ENCODE data around the gene TAB2. TPM values are rescaled to one million over a fixed set of nuclear protein-coding genes. Genes with fewer than 3 reads are reported as not detected.
A peak's percentile ranks its signal among the peaks of the same experiment; 100 is the strongest.

TAB2 gene
- total RNA-seq, 1 experiment from 2014 or later = 45.8 TPM

DNA sequence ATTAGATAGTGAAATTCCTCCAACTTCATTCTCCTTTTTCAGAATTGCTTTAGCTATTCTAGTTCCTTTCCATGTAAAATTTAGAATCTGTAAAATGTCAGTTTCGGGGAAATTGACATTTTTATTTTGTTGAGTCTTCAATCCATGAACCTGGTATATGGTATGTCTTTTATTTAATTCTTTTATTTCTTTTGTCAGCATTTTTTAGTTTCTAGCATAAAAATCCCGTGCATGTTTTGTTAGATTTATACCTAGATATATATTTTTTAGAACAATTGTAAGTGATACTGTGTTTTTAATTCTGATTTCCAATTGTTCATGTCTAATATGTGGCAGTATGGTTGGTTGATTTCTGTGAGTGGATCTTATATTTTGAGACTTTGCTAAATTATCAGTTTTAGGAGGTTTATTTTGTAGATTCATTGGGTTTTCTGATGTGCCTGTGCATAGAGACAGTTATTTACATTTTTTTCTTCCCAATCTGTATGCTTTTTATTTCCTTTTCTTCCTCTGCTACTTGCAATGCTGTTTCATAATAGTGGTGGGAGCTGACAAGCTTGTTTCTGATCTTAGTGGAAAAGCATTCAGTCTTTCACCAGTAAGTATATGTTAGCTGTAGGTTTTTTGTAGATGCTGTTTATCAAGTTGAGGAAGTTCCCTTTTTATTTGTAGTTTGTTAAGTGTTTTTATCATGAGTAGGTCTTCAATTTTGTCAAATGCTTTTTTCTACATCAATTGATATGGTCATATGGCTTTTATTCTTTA is 13.7 kb downstream of the TAB2 start:
- ChIA-PET POLR2A (ENCODE audit: unreplicated experiment) (no interaction called here), CTCF (no interaction called here)
- H3K4me1 ChIP-seq (replicated peaks; ENCODE audit: insufficient read depth) = peaks cover 56% of the 10 kb centered on the region
- H3K36me3 ChIP-seq (ENCODE audit: low read depth) = 0 out of 2 replicates have a peak, but pooled peaks cover 3% of the 10 kb centered on the region
- no peak overlapping the region for H2AFZ ChIP-seq
- H3K9me3 ChIP-seq (ENCODE audit: insufficient read depth, low read depth) = no peaks in the 10 kb centered on the region; the same call in 1 of the 2 replicates
- TF ChIP-seq, protein P1, sequence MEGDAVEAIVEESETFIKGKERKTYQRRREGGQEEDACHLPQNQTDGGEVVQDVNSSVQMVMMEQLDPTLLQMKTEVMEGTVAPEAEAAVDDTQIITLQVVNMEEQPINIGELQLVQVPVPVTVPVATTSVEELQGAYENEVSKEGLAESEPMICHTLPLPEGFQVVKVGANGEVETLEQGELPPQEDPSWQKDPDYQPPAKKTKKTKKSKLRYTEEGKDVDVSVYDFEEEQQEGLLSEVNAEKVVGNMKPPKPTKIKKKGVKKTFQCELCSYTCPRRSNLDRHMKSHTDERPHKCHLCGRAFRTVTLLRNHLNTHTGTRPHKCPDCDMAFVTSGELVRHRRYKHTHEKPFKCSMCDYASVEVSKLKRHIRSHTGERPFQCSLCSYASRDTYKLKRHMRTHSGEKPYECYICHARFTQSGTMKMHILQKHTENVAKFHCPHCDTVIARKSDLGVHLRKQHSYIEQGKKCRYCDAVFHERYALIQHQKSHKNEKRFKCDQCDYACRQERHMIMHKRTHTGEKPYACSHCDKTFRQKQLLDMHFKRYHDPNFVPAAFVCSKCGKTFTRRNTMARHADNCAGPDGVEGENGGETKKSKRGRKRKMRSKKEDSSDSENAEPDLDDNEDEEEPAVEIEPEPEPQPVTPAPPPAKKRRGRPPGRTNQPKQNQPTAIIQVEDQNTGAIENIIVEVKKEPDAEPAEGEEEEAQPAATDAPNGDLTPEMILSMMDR (conservative IDR thresholded peaks at IDR 0.05) = no peak
- no peak for TF ChIP-seq EZH2 (IDR thresholded peaks at IDR 0.05; ENCODE audit: low read depth)
- H3K79me2 ChIP-seq (ENCODE audit: low read depth) = peaks cover 100% of the 10 kb centered on the region
- no peaks in the 10 kb centered on the region for H3K27me3 ChIP-seq (ENCODE audit: insufficient read depth, low read depth)
- peak overlapping the region; percentile 18 for H3K4me2 ChIP-seq
- H3K4me3 ChIP-seq = no peak overlapping the region
- peak overlapping the region; percentile 35; the same call in 1 of the 2 replicates for H3K27ac ChIP-seq
- peaks cover 48% of the 10 kb centered on the region for H4K20me1 ChIP-seq (ENCODE audit: insufficient read depth)
- no peaks in the 10 kb centered on the region for H3K9me2 ChIP-seq (ENCODE audit: insufficient read depth)
- intact Hi-C loops (cut with micrococcal nuclease; ENCODE audit: unreplicated experiment) = no loop called here
- no peak for DNase-seq
- H3F3A ChIP-seq (ENCODE audit: insufficient read depth, low read depth) = peaks cover 11% of the 10 kb centered on the region; the same call in 1 of the 2 replicates
- no TSS peak for BruUV-seq (replicated peaks)

DNA sequence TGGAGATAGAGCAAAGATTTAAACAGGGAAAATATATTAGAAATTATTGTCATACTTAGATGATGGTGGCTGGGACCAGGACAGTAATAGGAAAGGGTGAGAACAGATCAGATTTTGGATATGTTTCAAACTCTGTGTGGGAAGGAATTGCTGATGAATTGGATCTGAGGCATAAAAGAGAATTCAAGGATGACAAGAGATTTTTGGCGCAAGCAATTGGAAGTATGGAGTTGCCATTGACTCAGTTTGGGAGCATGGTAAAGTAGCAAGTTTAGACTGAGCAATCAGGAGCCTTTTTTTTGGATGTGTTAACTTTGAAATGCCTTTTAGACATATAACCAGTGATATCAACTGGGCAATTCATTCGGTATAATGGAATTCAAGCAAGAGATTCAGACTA is 14.4 kb downstream of the TAB2 start:
- H3F3A ChIP-seq (ENCODE audit: insufficient read depth, low read depth) = peaks cover 11% of the 10 kb centered on the region; the same call in 1 of the 2 replicates
- H3K79me2 ChIP-seq (ENCODE audit: low read depth) = peaks cover 100% of the 10 kb centered on the region
- H3K4me2 ChIP-seq = peak overlapping the region; percentile 18
- no TSS peak for BruUV-seq (replicated peaks)
- H3K9me3 ChIP-seq (ENCODE audit: insufficient read depth, low read depth) = no peaks in the 10 kb centered on the region; the same call in 1 of the 2 replicates
- CTCF ChIA-PET = no interaction called here
- POLR2A ChIA-PET (ENCODE audit: unreplicated experiment) = no interaction called here
- H2AFZ ChIP-seq = no peak overlapping the region
- no peaks in the 10 kb centered on the region for H3K9me2 ChIP-seq (ENCODE audit: insufficient read depth)
- TF ChIP-seq, protein P1 (conservative IDR thresholded peaks at IDR 0.05) = no peak
- no peak for TF ChIP-seq EZH2 (IDR thresholded peaks at IDR 0.05; ENCODE audit: low read depth)
- H3K36me3 ChIP-seq (ENCODE audit: low read depth) = 0 out of 2 replicates have a peak, but pooled peaks cover 3% of the 10 kb centered on the region
- H3K27ac ChIP-seq = peak overlapping the region; percentile 35; the same call in 1 of the 2 replicates
- H3K27me3 ChIP-seq (ENCODE audit: insufficient read depth, low read depth) = no peaks in the 10 kb centered on the region
- H3K4me1 ChIP-seq (replicated peaks; ENCODE audit: insufficient read depth) = peaks cover 62% of the 10 kb centered on the region
- no peak for DNase-seq
- intact Hi-C loops (cut with micrococcal nuclease; ENCODE audit: unreplicated experiment) = no loop called here
- no peak overlapping the region for H3K4me3 ChIP-seq
- H4K20me1 ChIP-seq (ENCODE audit: insufficient read depth) = peaks cover 49% of the 10 kb centered on the region

DNA sequence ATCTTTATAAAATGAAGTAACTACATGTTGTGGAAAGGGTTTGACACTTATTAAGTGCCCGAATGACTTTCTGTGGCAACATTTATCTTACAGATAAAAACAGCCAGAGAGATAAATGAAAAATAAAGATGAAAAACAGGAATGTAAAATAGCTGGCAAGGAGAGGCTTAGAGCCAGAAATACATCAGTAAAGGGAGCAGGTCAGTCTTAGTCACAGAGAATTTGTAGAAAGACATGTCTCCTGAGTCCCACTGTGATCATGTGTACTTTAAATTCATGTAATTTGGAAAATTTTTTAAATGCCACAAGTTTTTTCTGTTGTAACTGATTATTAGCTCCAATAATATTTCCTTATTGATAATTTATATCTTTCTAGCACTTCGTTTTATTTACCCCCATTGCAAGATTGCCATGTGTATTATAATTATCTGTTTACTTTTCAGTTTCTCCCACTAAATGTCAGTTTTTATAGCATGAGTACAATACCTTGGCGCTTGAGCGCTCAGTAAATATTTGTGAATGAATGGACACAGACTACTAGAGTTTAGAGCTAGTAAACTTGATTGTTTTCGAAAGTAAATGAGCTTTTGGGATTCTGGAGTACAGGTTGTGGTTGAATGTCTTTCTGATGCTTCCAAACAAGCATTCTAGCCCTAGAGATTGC is 15.2 kb downstream of the TAB2 start:
- TF ChIP-seq, protein P1 (conservative IDR thresholded peaks at IDR 0.05) = no peak
- no peak for TF ChIP-seq EZH2 (IDR thresholded peaks at IDR 0.05; ENCODE audit: low read depth)
- H2AFZ ChIP-seq = no peak overlapping the region
- no peaks in the 10 kb centered on the region for H3K27me3 ChIP-seq (ENCODE audit: insufficient read depth, low read depth)
- no TSS peak for BruUV-seq (replicated peaks)
- H3K4me3 ChIP-seq = no peak overlapping the region
- intact Hi-C loops (cut with micrococcal nuclease; ENCODE audit: unreplicated experiment) = no loop called here
- CTCF ChIA-PET = no interaction called here
- H3K9me3 ChIP-seq (ENCODE audit: insufficient read depth, low read depth) = no peaks in the 10 kb centered on the region; the same call in 1 of the 2 replicates
- peaks cover 45% of the 10 kb centered on the region for H4K20me1 ChIP-seq (ENCODE audit: insufficient read depth)
- DNase-seq = no peak
- peaks cover 100% of the 10 kb centered on the region for H3K79me2 ChIP-seq (ENCODE audit: low read depth)
- peaks cover 11% of the 10 kb centered on the region; the same call in 1 of the 2 replicates for H3F3A ChIP-seq (ENCODE audit: insufficient read depth, low read depth)
- H3K4me2 ChIP-seq = no peak overlapping the region
- H3K36me3 ChIP-seq (ENCODE audit: low read depth) = 0 out of 2 replicates have a peak, but pooled peaks cover 3% of the 10 kb centered on the region
- H3K9me2 ChIP-seq (ENCODE audit: insufficient read depth) = no peaks in the 10 kb centered on the region
- POLR2A ChIA-PET (ENCODE audit: unreplicated experiment) = no interaction called here
- H3K27ac ChIP-seq = peak overlapping the region; percentile 35
- H3K4me1 ChIP-seq (replicated peaks; ENCODE audit: insufficient read depth) = peaks cover 63% of the 10 kb centered on the region

Data from PC-9 (cell line).